IMR-90 (cell line): Measurements from ENCODE around the gene CD300LD. TPM values are rescaled to one million over a fixed set of nuclear protein-coding genes. Genes with fewer than 3 reads are reported as not detected.

Experiments used
- ATAC-seq: fragments of 200-7000 bp; cut with Tn5 transposase; 2 replicates; pipeline ENCODE4 v1.9.1; 2020; ENCODE audit warnings: low read depth, mild to moderate bottlenecking, moderate library complexity
- BruUV-seq: library from RNA; stranded (reverse); fragments of 400-500 nt; replicated peaks from 2 replicates; lab custom pipeline; 2021; lab: Mats Ljungman, UMichigan
- CTCF ChIA-PET: fragments of 300-600 bp; formaldehyde crosslinking; extraction: SDS; loops from one replicate; lab custom pipeline; 2021; ENCODE audit warnings: antibody characterized with exemption; lab: Yijun Ruan, JAX
- POLR2A ChIA-PET: fragments of 300-600 bp; sonication (Branson Sonifier 250); formaldehyde crosslinking; loops from one replicate; lab custom pipeline; 2022; ENCODE audit warnings: antibody characterized with exemption; ENCODE audit not compliant: unreplicated experiment; lab: Charles Lee
- DNase-seq: peaks from one replicate; pipeline ENCODE4 v3.0.0; 2013
- H2AFZ ChIP-seq: replicated peaks from 2 replicates; pipeline ENCODE3; 2013; ENCODE audit warnings: low read length, mild to moderate bottlenecking; ENCODE audit not compliant: poor library complexity
- H2AK5ac ChIP-seq: 2 replicates; pipeline ENCODE4 v1.6.1; 2013; ENCODE audit warnings: low read depth, low read length, inconsistent platforms
- H2AK9ac ChIP-seq: replicated peaks from 2 replicates; pipeline ENCODE3; 2013; ENCODE audit warnings: mild to moderate bottlenecking, low read depth, low read length, moderate library complexity; ENCODE audit not compliant: poor library complexity
- H2BK120ac ChIP-seq: 2 replicates; pipeline ENCODE4 v1.6.1; 2013; ENCODE audit warnings: low read depth, low read length, inconsistent platforms
- H2BK15ac ChIP-seq: 3 replicates; pipeline ENCODE4 v1.6.1; 2013; ENCODE audit warnings: low read depth, low read length, inconsistent platforms
- H2BK20ac ChIP-seq: 2 replicates; pipeline ENCODE4 v1.6.1; 2013; ENCODE audit warnings: low read depth, mild to moderate bottlenecking, inconsistent platforms, low read length, moderate library complexity
- H2BK5ac ChIP-seq: 2 replicates; pipeline ENCODE4 v1.6.1; 2013; ENCODE audit warnings: mild to moderate bottlenecking, low read depth, low read length, inconsistent platforms; ENCODE audit not compliant: poor library complexity, severe bottlenecking
- H3K14ac ChIP-seq: replicated peaks from 2 replicates; pipeline ENCODE4 v1.6.1; 2013; ENCODE audit warnings: low read depth, low read length, inconsistent platforms
- H3K18ac ChIP-seq: 2 replicates; pipeline ENCODE4 v1.6.1; 2013; ENCODE audit warnings: low read depth, low read length, control low read depth
- H3K23ac ChIP-seq: 2 replicates; pipeline ENCODE4 v1.6.1; 2013; ENCODE audit warnings: low read depth, low read length, inconsistent platforms
- H3K27ac ChIP-seq: 2 replicates; pipeline ENCODE4 v1.5.1; 2013; ENCODE audit warnings: mild to moderate bottlenecking, control low read depth, low read length; ENCODE audit not compliant: insufficient read depth
- H3K27me3 ChIP-seq: 2 replicates; pipeline ENCODE4 v1.6.1; 2013; ENCODE audit warnings: low read length; ENCODE audit not compliant: control insufficient read depth, insufficient read depth
- H3K36me3 ChIP-seq: 2 replicates; pipeline ENCODE4 v1.6.1; 2013; ENCODE audit warnings: low read length, mixed read lengths; ENCODE audit not compliant: control insufficient read depth, insufficient read depth
- H3K4ac ChIP-seq: 2 replicates; pipeline ENCODE4 v1.6.1; 2013; ENCODE audit warnings: low read depth, low read length, inconsistent platforms
- H3K4me1 ChIP-seq: 2 replicates; pipeline ENCODE4 v1.6.1; 2013; ENCODE audit warnings: low read length, mixed read lengths; ENCODE audit not compliant: control insufficient read depth, insufficient read depth
- H3K4me2 ChIP-seq: 2 replicates; pipeline ENCODE4 v1.6.1; 2013; ENCODE audit warnings: low read depth, mild to moderate bottlenecking, control low read depth, low read length, moderate library complexity
- H3K4me3 ChIP-seq: 2 replicates; pipeline ENCODE4 v1.5.1; 2013; ENCODE audit warnings: low read depth, mild to moderate bottlenecking, control low read depth, low read length, moderate library complexity; ENCODE audit not compliant: insufficient read depth
- H3K56ac ChIP-seq: 2 replicates; pipeline ENCODE4 v1.6.1; 2013; ENCODE audit warnings: low read length, inconsistent platforms; ENCODE audit not compliant: insufficient read depth; ENCODE audit errors: extremely low read depth
- H3K79me1 ChIP-seq, 2 experiments: 2 replicates each; pipeline ENCODE4 v1.6.1; 2013; ENCODE audit warnings: low read length in 2 of 2, inconsistent platforms in 1 of 2, low read depth in 1 of 2
- H3K9ac ChIP-seq: 2 replicates; pipeline ENCODE4 v1.6.1; 2013; ENCODE audit warnings: low read depth, low read length, control low read depth
- H3K9me1 ChIP-seq: 2 replicates; pipeline ENCODE4 v1.6.1; 2013; ENCODE audit warnings: low read length, inconsistent platforms; ENCODE audit not compliant: insufficient read depth
- H3K9me3 ChIP-seq: 2 replicates; pipeline ENCODE4 v1.6.1; 2013; ENCODE audit warnings: low read length; ENCODE audit not compliant: control insufficient read depth, insufficient read depth
- H4K20me1 ChIP-seq: 2 replicates; pipeline ENCODE4 v1.6.1; 2013; ENCODE audit warnings: low read length, inconsistent platforms; ENCODE audit not compliant: insufficient read depth
- H4K5ac ChIP-seq: 2 replicates; pipeline ENCODE4 v1.6.1; 2013; ENCODE audit warnings: mild to moderate bottlenecking, low read depth, low read length, control low read depth
- H4K8ac ChIP-seq, 2 experiments: 2 replicates each; pipeline ENCODE4 v1.6.1; 2013; ENCODE audit warnings: low read depth in 2 of 2, low read length in 2 of 2, control low read depth in 1 of 2, inconsistent platforms in 1 of 2
- H4K91ac ChIP-seq: 2 replicates; pipeline ENCODE4 v1.6.1; 2013; ENCODE audit warnings: low read depth, low read length, inconsistent platforms; ENCODE audit not compliant: insufficient read depth
- BHLHE40 ChIP-seq: fragments of 150-350 bp; IDR thresholded peaks from 2 replicates; pipeline ENCODE4 v1.6.1; 2016; ENCODE audit warnings: mild to moderate bottlenecking, low read depth, low read length
- CHD1 ChIP-seq: IDR thresholded peaks from 2 replicates; pipeline ENCODE4 v1.6.1; 2012; ENCODE audit warnings: low read depth, low read length, improper control_type of control experiment
- MAFK ChIP-seq: IDR thresholded peaks from 2 replicates; pipeline ENCODE4 v1.6.1; 2012; ENCODE audit warnings: low read depth, low read length, improper control_type of control experiment
- MXI1 ChIP-seq: IDR thresholded peaks from 2 replicates; pipeline ENCODE4 v1.6.1; 2012; ENCODE audit warnings: low read depth, mild to moderate bottlenecking, low read length, moderate library complexity, borderline replicate concordance
- SMC3 ChIP-seq: fragments of 150-350 bp; IDR thresholded peaks from 2 replicates; pipeline ENCODE4 v1.6.1; 2016; ENCODE audit warnings: low read depth, mild to moderate bottlenecking, antibody characterized with exemption, low read length, moderate library complexity
- whole genome bisulfite sequencing, 2 experiments: methylation state at CpG; one replicate each; pipeline versions ENCODE4 v1.1.5 to v1.1.7; 2013; ENCODE audit warnings: missing lambda C conversion rate in 2 of 2; ENCODE audit not compliant: insufficient read length in 1 of 2; ENCODE audit errors: extremely low coverage in 2 of 2; 5-methylcytosine and 5-hydroxymethylcytosine counted together
- dilution Hi-C: fragments of 300-500 bp; cut with HindIII; formaldehyde crosslinking; loops from one replicate; pipeline ENCODE4 v1.14.3; 2018; ENCODE audit warnings: low sequenced_read_pairs; ENCODE audit not compliant: unreplicated experiment
- in situ Hi-C: fragments of 300-500 bp; cut with MboI; formaldehyde crosslinking; loops from 3 replicates; pipeline ENCODE4 v1.14.3; 2019; ENCODE audit warnings: low sequenced_read_pairs, inconsistent platforms, mixed read lengths
- intact Hi-C: fragments of 100-400 bp; cut with micrococcal nuclease; formaldehyde crosslinking; loops from 2 replicates; pipeline ENCODE4 v1.10.0; 2022
- polyA plus RNA-seq, 3 experiments: library from polyadenylated mRNA; depleted of rRNA; stranded (reverse); fragments of >200 nt; gene quantifications; 2 replicates each; pipeline ENCODE4 v1.2.3, GENCODE V29; 2012; ENCODE audit warnings: low replicate concordance in 1 of 3
- total RNA-seq: library from RNA; depleted of rRNA; stranded (reverse); fragments of >200 nt; gene quantifications from 2 replicates; pipeline ENCODE4 v1.2.3, GENCODE V29; 2012
- TF ChIP-seq, protein P1 (sequence below): conservative IDR thresholded peaks from 2 replicates; pipeline ENCODE4 v1.5.1; 2012; ENCODE audit warnings: mild to moderate bottlenecking, low read depth, low read length, improper control_type of control experiment
- TF ChIP-seq, protein P2 (sequence below): fragments of 150-350 bp; IDR thresholded peaks from 2 replicates; pipeline ENCODE4 v1.6.1; 2016; ENCODE audit warnings: low read depth, mild to moderate bottlenecking, low read length, moderate library complexity, borderline replicate concordance

The CD300LD gene
- total and polyA plus RNA-seq, 2 of the 4 experiments (the other 2 are of a cell fraction) = not detected

DNA sequence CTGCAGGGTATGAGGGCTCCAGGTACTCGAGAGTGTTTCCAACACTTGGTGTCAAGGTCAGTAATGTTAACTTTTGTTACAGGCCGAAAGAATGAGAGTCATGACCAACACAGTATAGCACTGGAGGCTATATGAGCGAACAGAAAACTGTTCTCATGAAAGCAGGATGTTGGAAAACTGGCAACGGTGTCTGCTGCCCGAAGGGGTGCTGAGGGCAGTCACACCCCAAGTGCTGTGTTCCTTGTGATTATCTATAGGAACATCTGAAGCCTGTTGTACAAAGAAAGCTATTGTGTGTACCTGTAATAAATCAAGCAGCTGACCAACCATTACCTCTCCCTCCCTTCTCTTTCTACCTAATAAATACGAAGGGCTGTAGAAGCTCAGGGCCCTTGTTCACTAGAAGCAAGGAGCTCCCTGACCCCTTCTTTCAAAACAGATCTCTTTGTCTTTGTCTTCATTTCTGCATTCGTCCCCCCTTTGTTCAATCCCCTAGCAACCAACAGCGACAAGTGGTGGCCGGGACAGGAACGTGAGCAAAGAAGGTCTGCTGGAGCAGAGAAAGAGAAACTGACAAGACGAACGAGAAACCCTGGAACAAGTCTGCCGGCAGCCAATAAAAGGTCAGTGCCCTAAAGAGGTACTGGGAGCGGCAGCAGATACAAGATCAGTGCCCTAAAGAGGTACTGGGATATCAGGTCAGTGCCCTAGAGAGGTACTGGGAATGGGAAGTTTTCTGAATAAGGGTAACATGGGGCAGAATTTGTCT, 7.6 kb downstream of the CD300LD start:
- no peaks in the 10 kb centered on the region for H3K79me1 ChIP-seq
- intact Hi-C loops = no loop called here
- no peaks in the 10 kb centered on the region for H3K27me3 ChIP-seq
- H3K18ac ChIP-seq = no peak overlapping the region
- H4K8ac ChIP-seq = no peak overlapping the region
- no peak overlapping the region for H2AK5ac ChIP-seq
- no peak overlapping the region for H3K23ac ChIP-seq
- H3K14ac ChIP-seq = no peak overlapping the region
- H4K91ac ChIP-seq = no peak overlapping the region
- ChIA-PET CTCF (no interaction called here), POLR2A (no interaction called here)
- H3K4ac ChIP-seq = no peak overlapping the region
- TF ChIP-seq, protein P1, sequence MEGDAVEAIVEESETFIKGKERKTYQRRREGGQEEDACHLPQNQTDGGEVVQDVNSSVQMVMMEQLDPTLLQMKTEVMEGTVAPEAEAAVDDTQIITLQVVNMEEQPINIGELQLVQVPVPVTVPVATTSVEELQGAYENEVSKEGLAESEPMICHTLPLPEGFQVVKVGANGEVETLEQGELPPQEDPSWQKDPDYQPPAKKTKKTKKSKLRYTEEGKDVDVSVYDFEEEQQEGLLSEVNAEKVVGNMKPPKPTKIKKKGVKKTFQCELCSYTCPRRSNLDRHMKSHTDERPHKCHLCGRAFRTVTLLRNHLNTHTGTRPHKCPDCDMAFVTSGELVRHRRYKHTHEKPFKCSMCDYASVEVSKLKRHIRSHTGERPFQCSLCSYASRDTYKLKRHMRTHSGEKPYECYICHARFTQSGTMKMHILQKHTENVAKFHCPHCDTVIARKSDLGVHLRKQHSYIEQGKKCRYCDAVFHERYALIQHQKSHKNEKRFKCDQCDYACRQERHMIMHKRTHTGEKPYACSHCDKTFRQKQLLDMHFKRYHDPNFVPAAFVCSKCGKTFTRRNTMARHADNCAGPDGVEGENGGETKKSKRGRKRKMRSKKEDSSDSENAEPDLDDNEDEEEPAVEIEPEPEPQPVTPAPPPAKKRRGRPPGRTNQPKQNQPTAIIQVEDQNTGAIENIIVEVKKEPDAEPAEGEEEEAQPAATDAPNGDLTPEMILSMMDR = no peak
- TF ChIP-seq, protein P2, sequence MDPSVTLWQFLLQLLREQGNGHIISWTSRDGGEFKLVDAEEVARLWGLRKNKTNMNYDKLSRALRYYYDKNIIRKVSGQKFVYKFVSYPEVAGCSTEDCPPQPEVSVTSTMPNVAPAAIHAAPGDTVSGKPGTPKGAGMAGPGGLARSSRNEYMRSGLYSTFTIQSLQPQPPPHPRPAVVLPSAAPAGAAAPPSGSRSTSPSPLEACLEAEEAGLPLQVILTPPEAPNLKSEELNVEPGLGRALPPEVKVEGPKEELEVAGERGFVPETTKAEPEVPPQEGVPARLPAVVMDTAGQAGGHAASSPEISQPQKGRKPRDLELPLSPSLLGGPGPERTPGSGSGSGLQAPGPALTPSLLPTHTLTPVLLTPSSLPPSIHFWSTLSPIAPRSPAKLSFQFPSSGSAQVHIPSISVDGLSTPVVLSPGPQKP = no peak
- TF ChIP-seq CHD1 (no peak), MXI1 (no peak), SMC3 (no peak), MAFK (no peak), BHLHE40 (no peak)
- dilution Hi-C loops = no loop called here
- no peak overlapping the region for H3K9ac ChIP-seq
- in situ Hi-C loops = no loop called here
- no peak overlapping the region for H3K27ac ChIP-seq
- no peak for ATAC-seq
- H4K20me1 ChIP-seq = no peaks in the 10 kb centered on the region
- H3K4me3 ChIP-seq = no peak overlapping the region
- H2BK5ac ChIP-seq = no peak overlapping the region
- no peak overlapping the region for H2BK20ac ChIP-seq
- no peak overlapping the region for H2BK120ac ChIP-seq
- no peaks in the 10 kb centered on the region for H3K4me1 ChIP-seq
- no peak for DNase-seq
- H2AFZ ChIP-seq = no peak overlapping the region
- no peak overlapping the region for H3K4me2 ChIP-seq
- H4K5ac ChIP-seq = no peak overlapping the region
- no peaks in the 10 kb centered on the region for H3K9me1 ChIP-seq
- H3K36me3 ChIP-seq = no peaks in the 10 kb centered on the region
- no peak overlapping the region for H2AK9ac ChIP-seq
- no peak overlapping the region for H3K56ac ChIP-seq
- no TSS peak for BruUV-seq
- H2BK15ac ChIP-seq = no peak overlapping the region
- 13% methylated on average over 2 of the region's 14 CpGs; no CpG with 5 or more reads in 1 of the 2 experiments for WGBS, 2 experiments
- H3K9me3 ChIP-seq = peaks cover 21% of the 10 kb centered on the region
